Smooth muscle cell (in vitro differentiated cells): ENCODE results near the gene RGS5. TPM values are rescaled to one million over a fixed set of nuclear protein-coding genes. Genes with fewer than 3 reads are reported as not detected.

Source experiments
- DNase-seq: peaks from one replicate; lab custom pipeline; 2025; ENCODE audit not compliant: unreplicated experiment; lab: John Stamatoyannopoulos, UW
- H2AFZ ChIP-seq: fragments of 200-600 bp; sonication (generic); 2 replicates; pipeline ENCODE4 v1.6.0; 2016; ENCODE audit warnings: antibody characterized with exemption, low read depth, mild to moderate bottlenecking
- H3F3A ChIP-seq: fragments of 200-600 bp; sonication (generic); 2 replicates; pipeline ENCODE4 v1.6.0; 2017; ENCODE audit warnings: antibody characterized with exemption, low read depth
- H3K27ac ChIP-seq: fragments of 200-600 bp; sonication (generic); 2 replicates; pipeline ENCODE4 v1.5.1; 2016; ENCODE audit warnings: low read depth, mild to moderate bottlenecking
- H3K27me3 ChIP-seq: fragments of 200-600 bp; sonication (generic); 2 replicates; pipeline ENCODE4 v1.6.1; 2016; ENCODE audit warnings: low read depth, mild to moderate bottlenecking
- H3K36me3 ChIP-seq: fragments of 200-600 bp; sonication (generic); 2 replicates; pipeline ENCODE4 v1.5.1; 2016; ENCODE audit warnings: low read depth
- H3K4me1 ChIP-seq: fragments of 200-600 bp; sonication (generic); 2 replicates; pipeline ENCODE4 v1.5.1; 2016; ENCODE audit warnings: low read depth
- H3K4me2 ChIP-seq: fragments of 200-600 bp; sonication (generic); 2 replicates; pipeline ENCODE4 v1.6.0; 2016; ENCODE audit warnings: mild to moderate bottlenecking
- H3K4me3 ChIP-seq: fragments of 200-600 bp; sonication (generic); 2 replicates; pipeline ENCODE4 v1.5.1; 2016; ENCODE audit warnings: mild to moderate bottlenecking
- H3K79me2 ChIP-seq: fragments of 200-600 bp; sonication (generic); 2 replicates; pipeline ENCODE4 v1.6.0; 2016; ENCODE audit warnings: low read depth, mild to moderate bottlenecking
- H3K9ac ChIP-seq: fragments of 200-600 bp; sonication (generic); 2 replicates; pipeline ENCODE4 v1.6.0; 2016; ENCODE audit warnings: low read depth
- H3K9me3 ChIP-seq: fragments of 200-600 bp; sonication (generic); replicated peaks from 2 replicates; pipeline ENCODE4 v1.5.1; 2016; ENCODE audit warnings: low read depth
- H4K20me1 ChIP-seq: fragments of 200-600 bp; sonication (generic); 2 replicates; pipeline ENCODE4 v1.6.0; 2016; ENCODE audit warnings: low read depth
- WGBS: methylation state at CpG from one replicate; pipeline ENCODE4 v1.1.7; 2016; ENCODE audit warnings: low lambda C conversion rate; 5-methylcytosine and 5-hydroxymethylcytosine counted together
- polyA plus RNA-seq: library from polyadenylated mRNA; unstranded; fragments of >200 nt; fragmentation: Nextera tagmentation; extraction: Ambion mirVana; gene quantifications from 2 replicates; pipeline ENCODE4 v1.2.1, GENCODE V29; 2016
- total RNA-seq: library from RNA; depleted of rRNA; stranded (reverse); fragments of >200 nt; gene quantifications from 2 replicates; pipeline ENCODE4 v1.2.3, GENCODE V29; 2014
- TF ChIP-seq, protein P1 (sequence below): fragments of 200-600 bp; sonication (generic); IDR thresholded peaks from 2 replicates; pipeline ENCODE4 v1.5.1; 2017; ENCODE audit warnings: borderline replicate concordance, mild to moderate bottlenecking, antibody characterized with exemption; ENCODE audit not compliant: insufficient read depth, poor library complexity, severe bottlenecking

Gene RGS5
- total and polyA plus RNA-seq, 2 experiments from 2014 or later, result 1.9 to 49.1 TPM

DNA sequence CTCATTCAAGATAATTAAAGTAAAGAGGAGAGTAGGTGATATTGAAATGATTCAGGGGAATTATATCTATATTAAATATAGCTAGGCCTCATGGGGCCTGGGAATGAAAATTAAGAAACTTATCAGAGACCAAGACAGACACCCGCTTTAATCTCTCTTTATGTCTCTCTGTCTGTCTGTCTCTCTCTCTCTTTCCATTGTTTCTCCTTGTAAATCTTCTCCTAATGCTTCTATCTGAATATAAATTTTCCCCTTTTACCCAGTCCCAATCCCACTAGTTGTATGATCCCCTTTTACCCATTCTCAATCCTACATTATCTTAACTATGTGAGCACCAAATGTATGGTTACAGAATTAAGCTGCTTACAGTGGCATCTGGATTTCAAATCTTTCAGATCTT, 61.2 kb downstream of the RGS5 start:
- H3K4me2 ChIP-seq, result no peak overlapping the region
- no peaks in the 10 kb centered on the region for H4K20me1 ChIP-seq
- H3K9ac ChIP-seq, result no peak overlapping the region
- no peaks in the 10 kb centered on the region for H3F3A ChIP-seq
- H2AFZ ChIP-seq, result no peak overlapping the region
- H3K4me3 ChIP-seq, result no peak overlapping the region
- TF ChIP-seq, protein P1, sequence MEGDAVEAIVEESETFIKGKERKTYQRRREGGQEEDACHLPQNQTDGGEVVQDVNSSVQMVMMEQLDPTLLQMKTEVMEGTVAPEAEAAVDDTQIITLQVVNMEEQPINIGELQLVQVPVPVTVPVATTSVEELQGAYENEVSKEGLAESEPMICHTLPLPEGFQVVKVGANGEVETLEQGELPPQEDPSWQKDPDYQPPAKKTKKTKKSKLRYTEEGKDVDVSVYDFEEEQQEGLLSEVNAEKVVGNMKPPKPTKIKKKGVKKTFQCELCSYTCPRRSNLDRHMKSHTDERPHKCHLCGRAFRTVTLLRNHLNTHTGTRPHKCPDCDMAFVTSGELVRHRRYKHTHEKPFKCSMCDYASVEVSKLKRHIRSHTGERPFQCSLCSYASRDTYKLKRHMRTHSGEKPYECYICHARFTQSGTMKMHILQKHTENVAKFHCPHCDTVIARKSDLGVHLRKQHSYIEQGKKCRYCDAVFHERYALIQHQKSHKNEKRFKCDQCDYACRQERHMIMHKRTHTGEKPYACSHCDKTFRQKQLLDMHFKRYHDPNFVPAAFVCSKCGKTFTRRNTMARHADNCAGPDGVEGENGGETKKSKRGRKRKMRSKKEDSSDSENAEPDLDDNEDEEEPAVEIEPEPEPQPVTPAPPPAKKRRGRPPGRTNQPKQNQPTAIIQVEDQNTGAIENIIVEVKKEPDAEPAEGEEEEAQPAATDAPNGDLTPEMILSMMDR, result no peak
- no peaks in the 10 kb centered on the region for H3K9me3 ChIP-seq
- H3K27me3 ChIP-seq, result no peaks in the 10 kb centered on the region
- H3K36me3 ChIP-seq, result no peaks in the 10 kb centered on the region
- 93% methylated on average over 1 of the region's 1 CpG for WGBS
- no peaks in the 10 kb centered on the region for H3K79me2 ChIP-seq
- no peak for DNase-seq
- H3K4me1 ChIP-seq, result no peaks in the 10 kb centered on the region
- no peak overlapping the region for H3K27ac ChIP-seq

DNA sequence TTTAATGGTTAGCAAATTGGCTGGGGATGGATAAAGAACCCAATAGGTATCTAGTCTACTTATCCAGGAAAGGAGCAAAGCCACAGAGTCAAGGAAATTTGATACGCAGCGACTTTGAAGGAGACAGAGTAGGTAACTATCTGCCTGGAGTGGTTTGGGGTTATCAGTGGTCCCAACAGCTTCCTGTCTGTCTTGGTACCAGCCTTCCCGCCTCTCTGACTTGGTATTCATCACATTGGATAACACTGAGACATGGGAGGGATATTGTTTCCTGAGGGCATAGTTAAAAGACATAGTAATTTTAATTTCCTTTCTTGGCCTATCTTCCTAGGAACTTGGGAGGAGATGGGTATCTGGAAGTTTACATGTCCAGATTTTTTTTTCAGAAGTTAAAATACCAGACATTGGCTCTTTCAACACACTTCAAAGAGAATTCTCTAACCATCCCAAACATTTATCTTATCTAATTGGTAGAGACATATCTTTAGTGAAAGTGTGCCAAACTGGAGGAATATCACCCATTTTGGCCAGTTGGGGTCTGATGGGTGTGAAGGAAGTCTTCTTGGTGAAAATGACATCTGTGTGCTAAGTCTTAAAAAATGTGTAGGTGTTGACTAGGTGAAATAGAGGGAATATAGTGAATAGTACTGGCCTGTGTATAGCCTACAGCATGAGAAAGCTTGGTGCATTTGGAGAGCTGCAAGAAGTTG, 65.0 kb downstream of the RGS5 start:
- 75% methylated on average over 3 of the region's 3 CpGs for WGBS
- no peak overlapping the region for H3K4me2 ChIP-seq
- no peaks in the 10 kb centered on the region for H3K4me1 ChIP-seq
- H3F3A ChIP-seq, result no peaks in the 10 kb centered on the region
- no peaks in the 10 kb centered on the region for H4K20me1 ChIP-seq
- no peaks in the 10 kb centered on the region for H3K36me3 ChIP-seq
- TF ChIP-seq, protein P1, result no peak
- no peak overlapping the region for H3K9ac ChIP-seq
- no peak overlapping the region for H3K4me3 ChIP-seq
- no peaks in the 10 kb centered on the region for H3K79me2 ChIP-seq
- no peaks in the 10 kb centered on the region for H3K9me3 ChIP-seq
- H3K27ac ChIP-seq, result no peak overlapping the region
- DNase-seq, result no peak
- H3K27me3 ChIP-seq, result no peaks in the 10 kb centered on the region
- H2AFZ ChIP-seq, result no peak overlapping the region

DNA sequence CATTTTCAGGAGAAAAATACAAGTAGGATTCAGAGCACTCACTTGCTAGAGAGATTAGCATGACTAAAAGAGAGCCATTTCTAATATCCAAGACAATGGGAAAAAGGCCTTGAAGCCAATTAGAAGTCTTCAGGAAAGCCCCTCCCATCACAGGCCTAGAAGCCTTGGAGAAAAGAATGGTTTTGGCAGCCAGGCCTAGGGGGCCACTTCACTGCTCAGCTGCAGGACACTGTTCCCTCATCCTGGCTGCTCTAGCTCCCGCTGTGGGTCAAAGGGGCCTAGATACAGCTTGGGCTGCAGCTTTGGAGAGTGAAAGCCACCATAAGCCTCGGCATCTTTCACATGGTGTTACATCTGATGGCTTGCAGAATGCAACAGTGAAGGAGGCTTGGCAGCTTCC, 70.7 kb downstream of the RGS5 start:
- Histone ChIP-seq H3K36me3 (no peaks in the 10 kb centered on the region), H3K4me3 (no peak overlapping the region), H3F3A (no peaks in the 10 kb centered on the region), H3K4me2 (no peak overlapping the region), H3K27me3 (no peaks in the 10 kb centered on the region), H2AFZ (no peak overlapping the region), H3K9ac (no peak overlapping the region), H3K27ac (no peak overlapping the region), H3K9me3 (no peaks in the 10 kb centered on the region), H4K20me1 (no peaks in the 10 kb centered on the region), H3K4me1 (no peaks in the 10 kb centered on the region), H3K79me2 (no peaks in the 10 kb centered on the region)
- TF ChIP-seq, protein P1, result no peak
- 94% methylated on average over 2 of the region's 2 CpGs for WGBS
- no peak for DNase-seq
